IPS-18a (cell line): ENCODE data around the gene SFXN3.

ENCODE experiments used
- H3K27ac ChIP-seq: one replicate; pipeline ENCODE4 v1.5.1; 2013; ENCODE audit warnings: low read length
- H3K27me3 ChIP-seq: one replicate; pipeline ENCODE4 v1.6.1; 2013; ENCODE audit warnings: mild to moderate bottlenecking, low read length; ENCODE audit not compliant: control insufficient read depth, insufficient read depth
- H3K36me3 ChIP-seq: one replicate; pipeline ENCODE4 v1.6.1; 2013; ENCODE audit warnings: low read depth, low read length; ENCODE audit not compliant: control insufficient read depth
- H3K4me1 ChIP-seq: one replicate; pipeline ENCODE4 v1.6.1; 2013; ENCODE audit warnings: low read depth, low read length; ENCODE audit not compliant: control insufficient read depth
- H3K4me3 ChIP-seq: one replicate; pipeline ENCODE4 v1.5.1; 2013; ENCODE audit warnings: low read length
- H3K9ac ChIP-seq: one replicate; pipeline ENCODE4 v1.6.1; 2013; ENCODE audit warnings: mild to moderate bottlenecking, low read length, moderate library complexity
- H3K9me3 ChIP-seq: one replicate; pipeline ENCODE4 v1.6.1; 2013; ENCODE audit warnings: low read depth, low read length; ENCODE audit not compliant: control insufficient read depth

SFXN3 gene

GRCh38 chr10:101042667-101043362, 11.8 kb downstream of the SFXN3 start:
- H3K27me3 ChIP-seq = peaks cover 72% of the 10 kb centered on the region
- H3K9me3 ChIP-seq = no peaks in the 10 kb centered on the region
- peak overlapping the region; percentile 40 for H3K9ac ChIP-seq
- H3K4me1 ChIP-seq = peaks cover 3% of the 10 kb centered on the region
- peak overlapping the region; percentile 67 for H3K4me3 ChIP-seq
- no peaks in the 10 kb centered on the region for H3K36me3 ChIP-seq
- H3K27ac ChIP-seq = no peak overlapping the region

- Histone ChIP-seq H3K27ac (no peak overlapping the region), H3K27me3 (peaks cover 72% of the 10 kb centered on the region), H3K9ac (peak overlapping the region; percentile 40), H3K36me3 (no peaks in the 10 kb centered on the region), H3K4me1 (peaks cover 3% of the 10 kb centered on the region), H3K9me3 (no peaks in the 10 kb centered on the region), H3K4me3 (peak overlapping the region; percentile 67)
These were observed 12.3 kb downstream of the SFXN3 start for GRCh38 chr10:101043363-101043707.

GRCh38 chr10:101044117-101044516, 13.1 kb downstream of the SFXN3 start:
- Histone ChIP-seq H3K9ac (no peak overlapping the region), H3K27me3 (peaks cover 74% of the 10 kb centered on the region), H3K27ac (no peak overlapping the region), H3K9me3 (no peaks in the 10 kb centered on the region), H3K36me3 (no peaks in the 10 kb centered on the region), H3K4me1 (peaks cover 3% of the 10 kb centered on the region), H3K4me3 (no peak overlapping the region)

- H3K27me3 ChIP-seq = peaks cover 85% of the 10 kb centered on the region
- no peak overlapping the region for H3K27ac ChIP-seq
- H3K9ac ChIP-seq = no peak overlapping the region
These were observed 15.6 kb downstream of the SFXN3 start for GRCh38 chr10:101046332-101047238.

GRCh38 chr10:101047268-101047667, 16.2 kb downstream of the SFXN3 start:
- no peak overlapping the region for H3K27ac ChIP-seq
- H3K9me3 ChIP-seq = no peaks in the 10 kb centered on the region
- no peaks in the 10 kb centered on the region for H3K36me3 ChIP-seq
- peaks cover 3% of the 10 kb centered on the region for H3K4me1 ChIP-seq
- peak overlapping the region; percentile 26 for H3K4me3 ChIP-seq
- no peak overlapping the region for H3K9ac ChIP-seq
- peaks cover 92% of the 10 kb centered on the region for H3K27me3 ChIP-seq

More at GRCh38 chr10:101046332-101047238, 15.6 kb downstream of the SFXN3 start:
- Histone ChIP-seq H3K9me3 (no peaks in the 10 kb centered on the region), H3K4me1 (peaks cover 3% of the 10 kb centered on the region), H3K36me3 (no peaks in the 10 kb centered on the region), H3K4me3 (peak overlapping the region; percentile 26)

- H3K9ac ChIP-seq = no peak overlapping the region
- no peak overlapping the region for H3K4me3 ChIP-seq
- no peaks in the 10 kb centered on the region for H3K9me3 ChIP-seq
- H3K36me3 ChIP-seq = no peaks in the 10 kb centered on the region
- peaks cover 3% of the 10 kb centered on the region for H3K4me1 ChIP-seq
- no peak overlapping the region for H3K27ac ChIP-seq
- H3K27me3 ChIP-seq = peaks cover 99% of the 10 kb centered on the region
These were observed 17.2 kb downstream of the SFXN3 start for GRCh38 chr10:101047961-101048892.

- Histone ChIP-seq H3K4me1 (peaks cover 3% of the 10 kb centered on the region), H3K9me3 (no peaks in the 10 kb centered on the region), H3K4me3 (peak overlapping the region; percentile 14), H3K27ac (no peak overlapping the region), H3K9ac (no peak overlapping the region), H3K36me3 (no peaks in the 10 kb centered on the region), H3K27me3 (peaks cover 77% of the 10 kb centered on the region)
These were observed 19.4 kb downstream of the SFXN3 start for GRCh38 chr10:101050208-101051069.

GRCh38 chr10:101052285-101052684, 21.3 kb downstream of the SFXN3 start:
- no peaks in the 10 kb centered on the region for H3K9me3 ChIP-seq

GRCh38 chr10:101053516-101053915, 22.5 kb downstream of the SFXN3 start:
- H3K4me1 ChIP-seq = no peaks in the 10 kb centered on the region

More at GRCh38 chr10:101052285-101052684, 21.3 kb downstream of the SFXN3 start:
- Histone ChIP-seq H3K36me3 (no peaks in the 10 kb centered on the region), H3K27ac (no peak overlapping the region), H3K4me1 (no peaks in the 10 kb centered on the region), H3K9ac (no peak overlapping the region), H3K4me3 (no peak overlapping the region), H3K27me3 (peaks cover 58% of the 10 kb centered on the region)

GRCh38 chr10:101054351-101054750, 23.3 kb downstream of the SFXN3 start:
- no peaks in the 10 kb centered on the region for H3K9me3 ChIP-seq
- no peak overlapping the region for H3K9ac ChIP-seq
- peaks cover 38% of the 10 kb centered on the region for H3K27me3 ChIP-seq
- no peaks in the 10 kb centered on the region for H3K4me1 ChIP-seq
- no peak overlapping the region for H3K4me3 ChIP-seq
- no peaks in the 10 kb centered on the region for H3K36me3 ChIP-seq
- H3K27ac ChIP-seq = no peak overlapping the region

More at GRCh38 chr10:101053516-101053915, 22.5 kb downstream of the SFXN3 start:
- Histone ChIP-seq H3K9ac (no peak overlapping the region), H3K27ac (no peak overlapping the region), H3K27me3 (peaks cover 46% of the 10 kb centered on the region), H3K4me3 (no peak overlapping the region), H3K36me3 (no peaks in the 10 kb centered on the region), H3K9me3 (no peaks in the 10 kb centered on the region)
